DND-41 (cell line): ENCODE measurements around the gene RNF220.

ENCODE experiments used
- CTCF ChIP-seq: IDR thresholded peaks from 2 replicates; pipeline ENCODE4 v1.5.1; 2012; ENCODE audit warnings: borderline replicate concordance, low read length, moderate library complexity, mild to moderate bottlenecking; ENCODE audit not compliant: poor library complexity, severe bottlenecking; ENCODE audit errors: extremely low read depth
- EZH2 ChIP-seq: IDR thresholded peaks from 3 replicates; pipeline ENCODE4 v1.6.1; 2012; ENCODE audit warnings: borderline replicate concordance, low read depth, mild to moderate bottlenecking, moderate library complexity, low read length, inconsistent platforms; ENCODE audit not compliant: severe bottlenecking

- TF ChIP-seq CTCF: no peak
- TF ChIP-seq EZH2: no peak
Observed at GRCh38 chr1:44611419-44611818, 206.4 kb downstream of the RNF220 start.
